ENCODE measurements around the gene ATP7B.

ATP7B gene

DNA sequence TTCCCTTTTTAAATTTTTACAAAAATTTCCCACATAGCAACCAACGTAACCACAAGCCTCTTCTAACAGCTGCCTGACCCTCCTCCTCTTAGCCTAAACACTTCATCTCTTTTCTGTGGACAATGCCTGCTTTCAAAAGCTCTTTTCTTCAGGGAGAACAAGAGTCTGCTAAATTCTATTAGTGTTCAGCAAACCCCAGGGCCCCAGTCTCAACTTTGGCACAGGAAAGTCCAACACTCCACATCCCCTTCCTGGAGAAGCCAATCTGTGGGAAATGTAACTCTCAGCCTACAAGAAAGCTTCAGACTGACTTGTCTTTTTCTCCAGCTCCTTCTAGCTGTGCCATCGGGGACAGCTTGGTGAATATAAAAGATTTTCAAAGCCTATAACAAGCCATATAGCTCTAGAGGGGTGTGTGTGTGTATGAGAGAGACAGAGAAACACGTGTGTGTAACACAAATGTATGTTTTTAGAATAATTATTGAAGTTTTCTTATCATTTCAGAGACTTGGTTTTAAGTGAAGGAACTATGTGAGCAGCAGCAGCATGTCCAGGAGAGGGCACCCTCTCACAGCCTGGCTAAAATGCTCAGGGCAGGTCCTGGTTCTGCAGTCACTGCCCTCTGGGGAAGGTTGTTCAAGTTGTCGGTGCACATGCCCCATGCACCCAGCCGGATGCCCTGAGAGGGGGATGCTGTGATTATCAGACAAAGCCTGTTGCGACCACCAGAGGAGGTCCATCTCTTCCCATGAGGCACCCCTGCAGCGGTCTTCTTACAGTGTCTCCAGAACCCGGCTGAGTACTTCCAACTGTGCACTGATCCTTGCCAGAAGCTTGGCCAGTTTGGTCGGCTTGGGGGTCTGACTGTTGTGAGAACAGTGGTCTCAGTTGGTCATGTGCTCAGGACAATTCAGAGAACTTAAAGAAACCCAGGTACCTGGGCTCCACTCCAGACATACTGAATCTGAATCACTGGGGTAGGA lies 115.1 kb downstream of the ATP7B start:
- no peak overlapping the region for H3K27ac ChIP-seq
- TF ChIP-seq, protein P1, sequence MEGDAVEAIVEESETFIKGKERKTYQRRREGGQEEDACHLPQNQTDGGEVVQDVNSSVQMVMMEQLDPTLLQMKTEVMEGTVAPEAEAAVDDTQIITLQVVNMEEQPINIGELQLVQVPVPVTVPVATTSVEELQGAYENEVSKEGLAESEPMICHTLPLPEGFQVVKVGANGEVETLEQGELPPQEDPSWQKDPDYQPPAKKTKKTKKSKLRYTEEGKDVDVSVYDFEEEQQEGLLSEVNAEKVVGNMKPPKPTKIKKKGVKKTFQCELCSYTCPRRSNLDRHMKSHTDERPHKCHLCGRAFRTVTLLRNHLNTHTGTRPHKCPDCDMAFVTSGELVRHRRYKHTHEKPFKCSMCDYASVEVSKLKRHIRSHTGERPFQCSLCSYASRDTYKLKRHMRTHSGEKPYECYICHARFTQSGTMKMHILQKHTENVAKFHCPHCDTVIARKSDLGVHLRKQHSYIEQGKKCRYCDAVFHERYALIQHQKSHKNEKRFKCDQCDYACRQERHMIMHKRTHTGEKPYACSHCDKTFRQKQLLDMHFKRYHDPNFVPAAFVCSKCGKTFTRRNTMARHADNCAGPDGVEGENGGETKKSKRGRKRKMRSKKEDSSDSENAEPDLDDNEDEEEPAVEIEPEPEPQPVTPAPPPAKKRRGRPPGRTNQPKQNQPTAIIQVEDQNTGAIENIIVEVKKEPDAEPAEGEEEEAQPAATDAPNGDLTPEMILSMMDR (conservative IDR thresholded peaks at IDR 0.05): peak; percentile 96

GRCh38 chr13:51894239-51894638 lies 117.0 kb downstream of the ATP7B start:
- TF ChIP-seq, protein P1 (conservative IDR thresholded peaks at IDR 0.05): no peak
- no peak overlapping the region for H3K27ac ChIP-seq

DNA sequence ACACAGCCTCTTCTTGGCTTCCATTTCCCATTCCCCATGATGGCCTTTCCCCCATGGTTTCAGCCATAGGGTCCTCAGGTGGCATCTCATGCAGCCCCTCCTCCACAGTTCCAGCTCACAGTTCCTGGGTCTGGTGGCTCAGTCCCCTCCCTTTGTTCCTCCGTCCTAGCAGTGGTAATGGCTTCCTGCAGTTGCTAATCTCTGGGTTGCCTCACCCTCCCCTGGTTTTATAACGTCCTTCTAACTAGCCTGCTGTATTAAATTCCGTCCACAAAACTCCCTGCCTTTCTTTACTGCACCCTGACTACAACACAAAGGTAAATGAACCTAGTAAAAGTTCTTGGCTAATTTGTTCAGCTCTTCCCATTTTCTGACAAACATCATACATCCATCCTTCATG lies 118.6 kb downstream of the ATP7B start:
- TF ChIP-seq, protein P1 (conservative IDR thresholded peaks at IDR 0.05): no peak
- no peak overlapping the region for H3K27ac ChIP-seq

DNA sequence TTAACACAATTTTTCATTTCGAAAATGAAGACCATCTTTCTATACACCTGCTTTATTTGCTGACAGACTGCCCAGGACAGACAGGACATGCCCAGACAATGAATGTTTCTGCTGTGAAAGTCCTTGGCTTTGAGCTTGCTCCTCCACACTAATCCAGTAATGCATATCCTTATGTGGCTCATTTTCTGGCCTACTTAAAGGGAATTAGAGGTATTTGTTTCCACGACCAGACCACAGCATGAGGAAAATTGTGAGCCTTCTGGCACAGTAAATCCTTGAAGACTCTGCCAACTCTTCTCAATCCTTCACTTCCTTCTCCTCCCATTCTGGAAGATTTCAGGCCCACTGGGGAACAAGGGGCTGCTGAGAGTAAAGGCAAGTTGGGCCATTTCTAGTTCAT lies 123.8 kb downstream of the ATP7B start:
- no peak overlapping the region for H3K27ac ChIP-seq
- TF ChIP-seq, protein P1 (conservative IDR thresholded peaks at IDR 0.05): no peak

DNA sequence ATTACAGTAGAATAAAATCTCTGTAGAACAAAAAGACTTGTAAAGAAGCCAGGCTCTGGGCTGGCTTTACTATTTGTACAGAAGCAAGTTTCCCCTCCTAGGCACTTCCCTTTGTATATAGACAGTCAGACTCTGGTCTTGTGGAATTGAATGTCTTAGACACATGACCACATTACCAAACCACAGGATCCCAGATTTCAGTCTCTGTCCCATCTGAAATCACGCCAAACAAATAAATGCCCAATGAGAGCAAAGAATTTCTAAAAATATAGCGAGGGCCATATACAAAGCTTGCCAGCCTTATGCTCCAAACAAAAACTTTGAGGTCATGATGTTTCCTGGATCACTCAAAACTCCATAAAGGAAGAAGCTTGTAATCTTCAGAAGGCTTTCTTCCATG lies 125.6 kb downstream of the ATP7B start:
- H3K27ac ChIP-seq: no peak overlapping the region
- TF ChIP-seq, protein P1 (conservative IDR thresholded peaks at IDR 0.05): no peak

DNA sequence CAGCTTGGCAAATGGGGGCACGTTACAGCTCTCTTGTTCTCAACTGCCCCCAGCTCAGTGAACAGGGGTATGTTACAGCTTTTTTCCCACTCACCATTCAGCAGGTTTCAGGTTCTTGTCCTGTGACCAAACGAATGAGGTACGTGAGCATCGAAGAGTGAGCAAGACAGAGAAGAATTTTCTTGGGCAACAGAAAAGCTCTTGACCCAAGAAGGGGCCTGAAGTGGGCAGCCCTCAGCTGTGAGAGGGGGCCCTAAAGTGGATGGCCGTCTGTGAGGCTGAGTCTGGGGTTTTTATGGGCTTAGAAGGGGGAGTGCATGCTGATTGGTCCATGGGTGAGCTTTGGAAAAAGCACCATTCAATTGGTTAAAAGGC lies 128.0 kb downstream of the ATP7B start:
- TF ChIP-seq, protein P1 (conservative IDR thresholded peaks at IDR 0.05): no peak
- no peak overlapping the region for H3K27ac ChIP-seq
